Stimulated activated CD4-positive, alpha-beta T cell treated with anti-CD3 and anti-CD28 coated beads, TNF-alpha, amount 100 ng/mL, for 4 hours (primary cell): ENCODE measurements around the gene SPN.
"Not testable (repeated sequence)": the region's sequence is repeated elsewhere in the genome, so short reads cannot be mapped to it uniquely, and the experiment has no call there.

Experiments
- DNase-seq, 3 experiments: peaks; one replicate each; pipeline ENCODE4 v3.0.0-alpha.2; 2020; ENCODE audit warnings: low read depth in 3 of 3

SPN gene

GRCh38 chr16:29663016-29663806 is at the start of gene SPN:
Gene SPN (plus strand): TSS chr16:29663247. CDS start chr16:29663729, 482 bp downstream.
- DNase-seq, result peak in 1 of 3 experiments; percentile 21

GRCh38 chr16:29613307-29614057 is 49.6 kb upstream of the SPN start:
- DNase-seq, result peak; percentile 90 to 92 (median 91)

GRCh38 chr16:29614691-29615314 is 48.2 kb upstream of the SPN start:
- not testable (repeated sequence) for DNase-seq

- not testable (repeated sequence) for DNase-seq
Measured at GRCh38 chr16:29616127-29616526, 46.9 kb upstream of the SPN start.

GRCh38 chr16:29620591-29620990 is 42.5 kb upstream of the SPN start:
- not testable (repeated sequence) for DNase-seq

- not testable (repeated sequence) for DNase-seq
Measured at GRCh38 chr16:29622738-29623137, 40.3 kb upstream of the SPN start.

GRCh38 chr16:29623253-29623652 is 39.8 kb upstream of the SPN start:
- DNase-seq, result not testable (repeated sequence)

GRCh38 chr16:29625114-29625513 is 37.9 kb upstream of the SPN start:
- not testable (repeated sequence) for DNase-seq

GRCh38 chr16:29626778-29627331 is 36.2 kb upstream of the SPN start:
- peak; percentile 22 to 30 (median 25) for DNase-seq

- DNase-seq, result not testable (repeated sequence)
Measured at GRCh38 chr16:29627661-29628075, 35.4 kb upstream of the SPN start.

GRCh38 chr16:29628707-29629106 is 34.3 kb upstream of the SPN start:
- not testable (repeated sequence) for DNase-seq

- DNase-seq, result not testable (repeated sequence)
Measured at GRCh38 chr16:29629318-29629717, 33.7 kb upstream of the SPN start.

GRCh38 chr16:29631658-29632057 is 31.4 kb upstream of the SPN start:
- not testable (repeated sequence) for DNase-seq

GRCh38 chr16:29635902-29636301 is 27.1 kb upstream of the SPN start:
- DNase-seq, result not testable (repeated sequence)

GRCh38 chr16:29636368-29636767 is 26.7 kb upstream of the SPN start:
- not testable (repeated sequence) for DNase-seq

- DNase-seq, result not testable (repeated sequence)
Measured at GRCh38 chr16:29638751-29639150, 24.3 kb upstream of the SPN start.

GRCh38 chr16:29641561-29641960 is 21.5 kb upstream of the SPN start:
- DNase-seq, result no peak

- DNase-seq, result no peak
Measured at GRCh38 chr16:29643596-29643995, 19.5 kb upstream of the SPN start.

- DNase-seq, result no peak
Measured at GRCh38 chr16:29644338-29644857, 18.6 kb upstream of the SPN start.

GRCh38 chr16:29644973-29645693 is 17.9 kb upstream of the SPN start:
- no peak for DNase-seq

- DNase-seq, result no peak
Measured at GRCh38 chr16:29645694-29646187, 17.3 kb upstream of the SPN start.
